ENCODE measurements around the gene SEPTIN6.

SEPTIN6 gene

GRCh38 chrX:119693040-119693995, at the start of gene SEPTIN6:
SEPTIN6 (minus strand) TSS chrX:119693168; CDS start chrX:119693105, 63 bp downstream.
- TF ChIP-seq ZFX (IDR thresholded peaks at IDR 0.05; ENCODE audit: borderline replicate concordance): no peak
- no peak for TF ChIP-seq CTCF (IDR thresholded peaks at IDR 0.05)
- H3K27ac ChIP-seq: no peak within 1 kb of the TSS

- no peak for TF ChIP-seq ZFX (IDR thresholded peaks at IDR 0.05; ENCODE audit: borderline replicate concordance)
- TF ChIP-seq CTCF (IDR thresholded peaks at IDR 0.05): no peak
- no peak overlapping the region for H3K27ac ChIP-seq
Observed at GRCh38 chrX:119738742-119739141, 45.8 kb upstream of the SEPTIN6 start.

- TF ChIP-seq ZFX (IDR thresholded peaks at IDR 0.05; ENCODE audit: borderline replicate concordance) (no peak), CTCF (IDR thresholded peaks at IDR 0.05) (no peak)
- no peak overlapping the region for H3K27ac ChIP-seq
Observed at GRCh38 chrX:119736206-119736764, 43.3 kb upstream of the SEPTIN6 start.

- no peak overlapping the region for H3K27ac ChIP-seq
- no peak for TF ChIP-seq ZFX (IDR thresholded peaks at IDR 0.05; ENCODE audit: borderline replicate concordance)
- TF ChIP-seq CTCF (IDR thresholded peaks at IDR 0.05): no peak
Observed at GRCh38 chrX:119735467-119735866, 42.5 kb upstream of the SEPTIN6 start.

GRCh38 chrX:119734897-119735339, 42.0 kb upstream of the SEPTIN6 start:
- TF ChIP-seq CTCF (IDR thresholded peaks at IDR 0.05) (no peak), ZFX (IDR thresholded peaks at IDR 0.05; ENCODE audit: borderline replicate concordance) (no peak)
- no peak overlapping the region for H3K27ac ChIP-seq

GRCh38 chrX:119729408-119730201, 36.6 kb upstream of the SEPTIN6 start:
- TF ChIP-seq CTCF (IDR thresholded peaks at IDR 0.05): peak; percentile 67
- no peak for TF ChIP-seq ZFX (IDR thresholded peaks at IDR 0.05; ENCODE audit: borderline replicate concordance)
- H3K27ac ChIP-seq: no peak overlapping the region

Data from 22Rv1 (cell line).